Hepatocyte (in vitro differentiated cells): ENCODE results near the gene SLC30A7. TPM values are rescaled to one million over a fixed set of nuclear protein-coding genes. Genes with fewer than 3 reads are reported as not detected.

Source experiments
- DNase-seq: peaks from one replicate; pipeline ENCODE4 v3.0.0-alpha.2; 2016; ENCODE audit warnings: low spot score
- H2AFZ ChIP-seq: fragments of 200-600 bp; sonication (generic); 2 replicates; pipeline ENCODE4 v1.6.0; 2016; ENCODE audit warnings: antibody characterized with exemption, mild to moderate bottlenecking
- H3K27ac ChIP-seq: fragments of 200-600 bp; sonication (generic); 2 replicates; pipeline ENCODE4 v1.5.1; 2016; ENCODE audit warnings: mild to moderate bottlenecking
- H3K27me3 ChIP-seq: fragments of 200-600 bp; sonication (generic); 2 replicates; pipeline ENCODE4 v1.6.1; 2016
- H3K36me3 ChIP-seq: fragments of 200-600 bp; sonication (generic); replicated peaks from 2 replicates; pipeline ENCODE4 v1.5.1; 2016; ENCODE audit warnings: low read depth; ENCODE audit not compliant: insufficient read depth
- H3K4me1 ChIP-seq: fragments of 200-600 bp; sonication (generic); 2 replicates; pipeline ENCODE4 v1.5.1; 2016; ENCODE audit warnings: mild to moderate bottlenecking, moderate library complexity; ENCODE audit not compliant: insufficient read depth
- H3K4me2 ChIP-seq: fragments of 200-600 bp; sonication (generic); 2 replicates; pipeline ENCODE4 v1.6.0; 2016
- H3K4me3 ChIP-seq: fragments of 200-600 bp; sonication (generic); 2 replicates; pipeline ENCODE4 v1.5.1; 2016; ENCODE audit warnings: mild to moderate bottlenecking
- H3K79me2 ChIP-seq: fragments of 200-600 bp; sonication (generic); 2 replicates; pipeline ENCODE4 v1.6.0; 2017; ENCODE audit warnings: mild to moderate bottlenecking
- H3K9me2 ChIP-seq: fragments of 200-600 bp; sonication (generic); replicated peaks from 2 replicates; pipeline ENCODE4 v1.6.0; 2017; ENCODE audit warnings: mild to moderate bottlenecking; ENCODE audit not compliant: insufficient read depth
- H3K9me3 ChIP-seq: fragments of 200-600 bp; sonication (generic); 2 replicates; pipeline ENCODE4 v1.5.1; 2016; ENCODE audit warnings: low read depth, mild to moderate bottlenecking
- H4K20me1 ChIP-seq: fragments of 200-600 bp; sonication (generic); 2 replicates; pipeline ENCODE4 v1.6.0; 2016; ENCODE audit warnings: mild to moderate bottlenecking; ENCODE audit not compliant: insufficient read depth, poor library complexity, severe bottlenecking
- EZH2 ChIP-seq: fragments of 200-600 bp; sonication (generic); IDR thresholded peaks from 2 replicates; pipeline ENCODE4 v1.6.1; 2016; ENCODE audit warnings: antibody characterized with exemption, mild to moderate bottlenecking, borderline replicate concordance
- EZH2phosphoT487 ChIP-seq: fragments of 200-600 bp; sonication (generic); IDR thresholded peaks from one replicate; pipeline ENCODE4 v1.6.1; 2018; ENCODE audit warnings: antibody characterized with exemption, mild to moderate bottlenecking, low read depth, moderate library complexity; ENCODE audit not compliant: unreplicated experiment, severe bottlenecking
- WGBS: methylation state at CpG from one replicate; pipeline ENCODE4 v1.1.6; 2016; ENCODE audit warnings: low lambda C conversion rate; ENCODE audit errors: missing lambda C conversion rate; 5-methylcytosine and 5-hydroxymethylcytosine counted together
- polyA plus RNA-seq: library from polyadenylated mRNA; unstranded; fragments of >200 nt; fragmentation: Nextera tagmentation; extraction: Ambion mirVana; gene quantifications from 2 replicates; pipeline ENCODE4 v1.2.1, GENCODE V29; 2016
- total RNA-seq: library from RNA; depleted of rRNA; stranded (reverse); fragments of >200 nt; gene quantifications from 2 replicates; pipeline ENCODE4 v1.2.3, GENCODE V29; 2014
- TF ChIP-seq, protein P1 (sequence below): fragments of 200-600 bp; sonication (generic); IDR thresholded peaks from 2 replicates; pipeline ENCODE4 v1.5.1; 2016; ENCODE audit warnings: antibody characterized with exemption, mild to moderate bottlenecking; ENCODE audit not compliant: poor library complexity

The SLC30A7 gene
- total and polyA plus RNA-seq, 2 experiments from 2014 or later: 23.0 to 61.9 TPM

DNA sequence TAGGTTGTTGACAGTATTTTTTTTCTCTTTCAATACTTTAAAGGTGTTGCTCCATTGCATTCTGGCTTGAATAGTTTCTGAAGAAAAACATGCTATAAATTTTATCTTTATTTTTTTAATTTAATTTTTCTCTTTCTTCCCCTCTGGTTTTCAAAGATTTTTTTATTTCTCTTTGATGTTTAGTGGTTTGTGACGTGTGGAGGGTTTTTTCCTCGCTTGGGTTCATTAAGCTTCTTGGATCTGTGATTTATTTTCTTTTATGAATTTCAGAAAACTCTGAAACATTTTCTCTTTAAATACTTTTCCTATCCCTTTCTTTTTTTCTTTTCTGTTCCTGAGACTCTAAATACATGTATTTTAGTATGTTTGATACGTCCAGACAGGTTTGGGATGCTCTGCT is 9.3 kb downstream of the SLC30A7 start:
- Histone ChIP-seq H4K20me1 (no peaks in the 10 kb centered on the region), H3K4me3 (no peak overlapping the region), H3K9me3 (no peaks in the 10 kb centered on the region), H3K79me2 (peaks cover 20% of the 10 kb centered on the region), H3K9me2 (no peaks in the 10 kb centered on the region), H3K4me2 (no peak overlapping the region), H3K36me3 (no peaks in the 10 kb centered on the region), H2AFZ (no peak overlapping the region), H3K27ac (no peak overlapping the region), H3K4me1 (no peaks in the 10 kb centered on the region), H3K27me3 (no peaks in the 10 kb centered on the region)
- no peak for DNase-seq
- no peak for TF ChIP-seq EZH2
- 96% methylated on average over 3 of the region's 3 CpGs for WGBS

DNA sequence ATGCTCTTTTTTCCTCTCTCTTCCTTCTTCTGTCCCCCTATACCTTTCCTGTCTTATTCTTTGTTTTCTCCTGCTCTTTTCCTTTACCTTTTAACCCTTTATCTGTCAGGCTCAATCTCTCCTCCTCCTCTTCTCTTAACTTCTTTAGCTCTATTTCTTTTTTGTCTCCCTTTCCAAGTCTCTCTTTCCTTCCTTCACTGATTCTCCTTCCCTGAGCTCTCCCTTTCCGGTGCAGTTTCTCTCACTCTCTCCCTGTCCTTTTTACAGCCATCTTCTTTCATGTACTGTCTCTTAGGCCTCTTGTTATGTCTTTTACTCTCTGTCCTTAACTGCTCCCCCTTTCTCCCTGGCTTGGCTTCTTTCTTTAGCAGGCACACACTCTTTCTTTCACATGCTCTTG is 12.0 kb downstream of the SLC30A7 start:
- Histone ChIP-seq H3K27ac (no peak overlapping the region), H3K27me3 (no peaks in the 10 kb centered on the region), H3K9me2 (no peaks in the 10 kb centered on the region), H2AFZ (no peak overlapping the region), H3K36me3 (no peaks in the 10 kb centered on the region), H3K79me2 (peaks cover 14% of the 10 kb centered on the region), H3K4me1 (no peaks in the 10 kb centered on the region), H3K9me3 (no peaks in the 10 kb centered on the region), H3K4me3 (no peak overlapping the region), H3K4me2 (no peak overlapping the region), H4K20me1 (no peaks in the 10 kb centered on the region)
- DNase-seq: no peak
- TF ChIP-seq EZH2: no peak
- TF ChIP-seq, protein P1, sequence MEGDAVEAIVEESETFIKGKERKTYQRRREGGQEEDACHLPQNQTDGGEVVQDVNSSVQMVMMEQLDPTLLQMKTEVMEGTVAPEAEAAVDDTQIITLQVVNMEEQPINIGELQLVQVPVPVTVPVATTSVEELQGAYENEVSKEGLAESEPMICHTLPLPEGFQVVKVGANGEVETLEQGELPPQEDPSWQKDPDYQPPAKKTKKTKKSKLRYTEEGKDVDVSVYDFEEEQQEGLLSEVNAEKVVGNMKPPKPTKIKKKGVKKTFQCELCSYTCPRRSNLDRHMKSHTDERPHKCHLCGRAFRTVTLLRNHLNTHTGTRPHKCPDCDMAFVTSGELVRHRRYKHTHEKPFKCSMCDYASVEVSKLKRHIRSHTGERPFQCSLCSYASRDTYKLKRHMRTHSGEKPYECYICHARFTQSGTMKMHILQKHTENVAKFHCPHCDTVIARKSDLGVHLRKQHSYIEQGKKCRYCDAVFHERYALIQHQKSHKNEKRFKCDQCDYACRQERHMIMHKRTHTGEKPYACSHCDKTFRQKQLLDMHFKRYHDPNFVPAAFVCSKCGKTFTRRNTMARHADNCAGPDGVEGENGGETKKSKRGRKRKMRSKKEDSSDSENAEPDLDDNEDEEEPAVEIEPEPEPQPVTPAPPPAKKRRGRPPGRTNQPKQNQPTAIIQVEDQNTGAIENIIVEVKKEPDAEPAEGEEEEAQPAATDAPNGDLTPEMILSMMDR: no peak
- TF ChIP-seq EZH2phosphoT487: no peak
- WGBS: 100% methylated on average over 1 of the region's 1 CpG

DNA sequence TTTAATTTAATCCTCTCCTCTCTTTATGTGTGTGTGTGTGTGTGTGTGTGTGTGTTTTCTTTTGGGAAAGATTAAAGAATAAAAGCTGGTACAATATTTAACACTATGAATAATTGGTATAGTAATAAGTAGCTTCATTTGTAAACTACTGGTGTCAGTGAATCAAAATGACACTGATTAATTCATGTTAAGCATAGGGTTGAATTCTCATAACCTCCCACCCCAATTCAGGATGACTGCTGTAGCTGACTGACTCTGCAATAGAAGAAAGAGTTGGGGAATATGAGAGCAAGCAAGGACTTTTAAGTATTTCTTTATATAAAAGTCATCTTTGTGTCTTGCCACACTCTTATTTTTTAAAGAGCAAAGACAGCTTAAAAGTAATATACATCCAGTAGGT is 13.1 kb downstream of the SLC30A7 start:
- DNase-seq: no peak
- Histone ChIP-seq H3K4me3 (no peak overlapping the region), H3K36me3 (no peaks in the 10 kb centered on the region), H3K27ac (no peak overlapping the region), H4K20me1 (no peaks in the 10 kb centered on the region), H2AFZ (no peak overlapping the region), H3K4me2 (no peak overlapping the region), H3K4me1 (no peaks in the 10 kb centered on the region), H3K79me2 (peaks cover 8% of the 10 kb centered on the region), H3K9me2 (no peaks in the 10 kb centered on the region), H3K9me3 (no peaks in the 10 kb centered on the region), H3K27me3 (no peaks in the 10 kb centered on the region)
- TF ChIP-seq EZH2phosphoT487: no peak

DNA sequence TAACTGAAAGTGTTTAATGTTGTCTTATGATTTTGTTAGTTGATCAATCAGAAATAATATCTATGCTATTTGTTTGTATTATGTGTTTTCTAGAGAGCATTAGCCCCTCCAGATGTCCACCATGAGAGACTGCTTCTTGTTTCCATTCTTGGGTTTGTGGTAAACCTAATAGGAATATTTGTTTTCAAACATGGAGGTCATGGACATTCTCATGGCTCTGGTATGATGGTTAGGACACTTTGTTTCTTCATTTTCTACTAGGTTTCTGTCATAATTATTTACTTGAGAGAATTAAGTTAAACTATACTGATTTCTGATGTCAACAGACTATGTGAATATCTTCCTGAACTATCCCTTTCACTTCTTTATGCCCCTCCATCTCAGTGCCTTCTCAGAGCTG is 16.1 kb downstream of the SLC30A7 start:
- no peaks in the 10 kb centered on the region for H3K27me3 ChIP-seq
- H4K20me1 ChIP-seq: no peaks in the 10 kb centered on the region
- no peak for DNase-seq
- no peaks in the 10 kb centered on the region for H3K36me3 ChIP-seq
- no peak overlapping the region for H2AFZ ChIP-seq
- no peak overlapping the region for H3K4me3 ChIP-seq
- H3K4me1 ChIP-seq: no peaks in the 10 kb centered on the region
- no peaks in the 10 kb centered on the region for H3K9me2 ChIP-seq
- TF ChIP-seq, protein P1: no peak
- H3K9me3 ChIP-seq: no peaks in the 10 kb centered on the region
- no peak overlapping the region for H3K4me2 ChIP-seq
- H3K79me2 ChIP-seq: no peaks in the 10 kb centered on the region
- no peak overlapping the region for H3K27ac ChIP-seq
